HepG2 (cell line): ENCODE measurements around the gene STX4. TPM values are rescaled to one million over a fixed set of nuclear protein-coding genes. Genes with fewer than 3 reads are reported as not detected.

ENCODE experiments used
- DRAP1 ChIP-seq: IDR thresholded peaks from 2 replicates; pipeline ENCODE4 v1.6.1; 2016; ENCODE audit warnings: missing genetic modification reagents, missing compliant biosample characterization
- HNF1B ChIP-seq: sonication (generic); formaldehyde crosslinking; IDR thresholded peaks from 2 replicates; pipeline ENCODE4 v1.5.1; 2020; ENCODE audit warnings: mild to moderate bottlenecking, moderate library complexity, missing genetic modification reagents
- IRX3 ChIP-seq: sonication (generic); formaldehyde crosslinking; IDR thresholded peaks from 2 replicates; pipeline ENCODE4 v1.8.1; 2023; ENCODE audit warnings: mild to moderate bottlenecking, low read depth, missing genetic modification reagents, borderline replicate concordance
- KLF15 ChIP-seq: sonication (generic); formaldehyde crosslinking; IDR thresholded peaks from 2 replicates; pipeline ENCODE4 v1.8.1; 2023; ENCODE audit warnings: borderline replicate concordance, mild to moderate bottlenecking, inconsistent platforms, missing genetic modification reagents, mixed read lengths
- KLF6 ChIP-seq: IDR thresholded peaks from 2 replicates; pipeline ENCODE4 v1.8.0; 2016; ENCODE audit warnings: missing biosample characterization, missing genetic modification reagents
- NFKB2 ChIP-seq: sonication (generic); formaldehyde crosslinking; IDR thresholded peaks from 2 replicates; pipeline ENCODE4 v1.4.0; 2020; ENCODE audit warnings: missing genetic modification reagents, borderline replicate concordance
- NR2C2 ChIP-seq: sonication (generic); formaldehyde crosslinking; IDR thresholded peaks from 2 replicates; pipeline ENCODE4 v1.4.0; 2020; ENCODE audit warnings: missing genetic modification reagents, mild to moderate bottlenecking, moderate library complexity, borderline replicate concordance
- NRL ChIP-seq: sonication (generic); formaldehyde crosslinking; IDR thresholded peaks from 2 replicates; pipeline ENCODE4 v1.5.0; 2020; ENCODE audit warnings: missing genetic modification reagents, mild to moderate bottlenecking, moderate library complexity, borderline replicate concordance
- SRSF4 ChIP-seq: fragments of 200-400 bp; formaldehyde crosslinking; IDR thresholded peaks from one replicate; pipeline ENCODE4 v1.6.1; 2018; ENCODE audit warnings: mild to moderate bottlenecking, low read depth, low read length, moderate library complexity; ENCODE audit not compliant: poor library complexity, severe bottlenecking
- ZBTB38 ChIP-seq: sonication (generic); formaldehyde crosslinking; IDR thresholded peaks from 2 replicates; pipeline ENCODE4 v1.5.1; 2020; ENCODE audit warnings: mild to moderate bottlenecking, missing genetic modification reagents
- ZNF136 ChIP-seq: sonication (generic); formaldehyde crosslinking; IDR thresholded peaks from 2 replicates; pipeline ENCODE4 v1.8.1; 2022; ENCODE audit warnings: low read depth, mild to moderate bottlenecking, moderate library complexity, missing genetic modification reagents
- ZNF24 ChIP-seq: fragments of 450-650 bp; IDR thresholded peaks from 2 replicates; pipeline ENCODE4 v1.6.1; 2017; ENCODE audit warnings: antibody characterized with exemption, mild to moderate bottlenecking
- ZNF276 ChIP-seq: sonication (generic); formaldehyde crosslinking; IDR thresholded peaks from 2 replicates; pipeline ENCODE4 v1.4.0; 2020; ENCODE audit warnings: mild to moderate bottlenecking, low read depth, missing genetic modification reagents
- ZNF354B ChIP-seq: sonication (generic); formaldehyde crosslinking; IDR thresholded peaks from 2 replicates; pipeline ENCODE4 v1.8.0; 2022; ENCODE audit warnings: mild to moderate bottlenecking, missing genetic modification reagents
- ZNF646 ChIP-seq: sonication (generic); formaldehyde crosslinking; IDR thresholded peaks from 2 replicates; pipeline ENCODE4 v1.9.0; 2021; ENCODE audit warnings: mild to moderate bottlenecking, missing genetic modification reagents
- ZNF678 ChIP-seq: sonication (generic); formaldehyde crosslinking; IDR thresholded peaks from 2 replicates; pipeline ENCODE4 v1.4.0; 2020; ENCODE audit warnings: mild to moderate bottlenecking, missing genetic modification reagents
- ZNF75D ChIP-seq: sonication (generic); formaldehyde crosslinking; IDR thresholded peaks from 2 replicates; pipeline ENCODE4 v1.8.1; 2023; ENCODE audit warnings: missing genetic modification reagents, mild to moderate bottlenecking, borderline replicate concordance
- ZNF891 ChIP-seq: sonication (generic); formaldehyde crosslinking; IDR thresholded peaks from 2 replicates; pipeline ENCODE4 v1.5.0; 2020; ENCODE audit warnings: mild to moderate bottlenecking, missing genetic modification reagents
- polyA plus RNA-seq, 8 experiments: library from polyadenylated mRNA; depleted of rRNA in 3 of 8; stranded (reverse) in 7 of 8; unstranded in 1 of 8; fragments of >200 nt; fragmentation: Illumina TruSeq in 4 of 8; extraction: Trizol in 4 of 8; gene quantifications; 2 replicates each; pipeline versions ENCODE4 v1.2.1 to v1.2.3, GENCODE V29; 2011 to 2016; ENCODE audit warnings: low read depth in 4 of 8, missing spikeins in 1 of 8, mixed read lengths in 1 of 8; ENCODE audit not compliant: insufficient read depth in 1 of 8
- total RNA-seq, 5 experiments: library from RNA; depleted of rRNA; stranded (reverse); fragments of >200 nt; fragmentation: Illumina TruSeq; extraction: Trizol; gene quantifications; 2 replicates each; pipeline ENCODE4 v1.2.3, GENCODE V29; 2016; ENCODE audit warnings: low read depth in 1 of 5

STX4 gene
- total and polyA plus RNA-seq, 2 of the 13 experiments (the other 11 are each of a cell fraction or from before 2014, with no cell fraction given): 29.2 to 34.6 TPM

- TF ChIP-seq KLF15 (CRISPR knock-in tag) (no peak), ZNF646 (CRISPR knock-in tag) (no peak), ZNF75D (CRISPR knock-in tag) (no peak), IRX3 (CRISPR knock-in tag) (0 out of 2 replicates have a peak, but pooled peaks have one; percentile 76), HNF1B (peak; percentile 90; the same call in 1 of the 2 replicates), ZBTB38 (CRISPR knock-in tag) (peak; percentile 85), NFKB2 (CRISPR knock-in tag) (peak; percentile 67; the same call in 1 of the 2 replicates), NRL (CRISPR knock-in tag) (peak; percentile 78; the same call in 1 of the 2 replicates), SRSF4 (no peak), DRAP1 (CRISPR knock-in tag) (peak; percentile 87), ZNF24 (peak; percentile 63; the same call in 1 of the 2 replicates), NR2C2 (peak; percentile 97), ZNF678 (CRISPR knock-in tag) (no peak), ZNF891 (no peak), ZNF136 (CRISPR knock-in tag) (peak; percentile 98), KLF6 (CRISPR knock-in tag) (peak; percentile 55; the same call in 1 of the 2 replicates), ZNF276 (CRISPR knock-in tag) (0 out of 2 replicates have a peak, but pooled peaks have one; percentile 41), ZNF354B (CRISPR knock-in tag) (peak; percentile 75; the same call in 1 of the 2 replicates)
These were observed 40.8 kb downstream of the STX4 start, which contains the start of the genes ZNF646 and ZNF668 (continued) for GRCh38 chr16:31073970-31074813.
